Endodermal cell (in vitro differentiated cells): ENCODE results near the gene CNOT1. TPM values are rescaled to one million over a fixed set of nuclear protein-coding genes. Genes with fewer than 3 reads are reported as not detected.

ENCODE experiments used
- DNase-seq: peaks from one replicate; pipeline ENCODE4 v3.0.0-alpha.2; 2017
- H3K27ac ChIP-seq: 2 replicates; pipeline ENCODE4 v1.5.1; 2013; ENCODE audit warnings: mild to moderate bottlenecking, low read depth, low read length, moderate library complexity
- H3K27me3 ChIP-seq: 2 replicates; pipeline ENCODE4 v1.6.1; 2013; ENCODE audit warnings: mild to moderate bottlenecking, low read length, moderate library complexity; ENCODE audit not compliant: insufficient read depth, control insufficient read depth, poor library complexity, severe bottlenecking
- H3K36me3 ChIP-seq: 2 replicates; pipeline ENCODE4 v1.7.0; 2013; ENCODE audit warnings: mild to moderate bottlenecking, low read length, moderate library complexity; ENCODE audit not compliant: control insufficient read depth, insufficient read depth
- H3K4me1 ChIP-seq: one replicate; pipeline ENCODE4 v1.7.0; 2013; ENCODE audit warnings: low read length; ENCODE audit not compliant: control insufficient read depth, insufficient read depth
- H3K4me3 ChIP-seq: 2 replicates; pipeline ENCODE4 v1.5.1; 2013; ENCODE audit warnings: mild to moderate bottlenecking, low read length, moderate library complexity
- H3K9ac ChIP-seq: 2 replicates; pipeline ENCODE4 v1.6.1; 2013; ENCODE audit warnings: mild to moderate bottlenecking, low read length, moderate library complexity; ENCODE audit not compliant: poor library complexity, severe bottlenecking; ENCODE audit errors: extremely low read depth
- H3K9me3 ChIP-seq: 2 replicates; pipeline ENCODE4 v1.6.1; 2013; ENCODE audit warnings: mild to moderate bottlenecking, low read length, moderate library complexity; ENCODE audit not compliant: control insufficient read depth
- H3K27ac Mint-ChIP-seq: 2 replicates; pipeline ENCODE4 v1.8.0; 2020; ENCODE audit warnings: mixed read lengths
- H3K27me3 Mint-ChIP-seq: 2 replicates; pipeline ENCODE4 v1.8.0; 2021; ENCODE audit warnings: mild to moderate bottlenecking, mixed read lengths; ENCODE audit not compliant: insufficient read depth
- H3K36me3 Mint-ChIP-seq: 2 replicates; pipeline ENCODE4 v1.8.0; 2020; ENCODE audit warnings: low read depth, mixed read lengths
- H3K4me1 Mint-ChIP-seq: 2 replicates; pipeline ENCODE4 v1.8.0; 2020; ENCODE audit warnings: mixed read lengths
- H3K4me3 Mint-ChIP-seq: 2 replicates; pipeline ENCODE4 v1.8.0; 2020; ENCODE audit warnings: mild to moderate bottlenecking, moderate library complexity, mixed read lengths
- H3K9me3 Mint-ChIP-seq: 2 replicates; pipeline ENCODE4 v1.8.0; 2020; ENCODE audit warnings: mild to moderate bottlenecking, mixed read lengths
- WGBS, 2 experiments: methylation state at CpG; one replicate each; pipeline versions ENCODE4 v1.1.5 to v1.1.7; 2013; ENCODE audit warnings: missing lambda C conversion rate in 2 of 2, mixed read lengths in 1 of 2; ENCODE audit not compliant: insufficient coverage in 1 of 2, insufficient read length in 1 of 2; 5-methylcytosine and 5-hydroxymethylcytosine counted together
- total RNA-seq, 2 donors: library from RNA; stranded (reverse); fragmentation: NEBNext Ultra II Directional in 1 of 2; extraction: Animal tissue kit (Norgen Biotek cat#: 25700) in 1 of 2; gene quantifications; 2 replicates in 1 of 2; 3 replicates in 1 of 2; pipeline ENCODE4 v1.2.1, GENCODE V29; 2021
- TF ChIP-seq, protein P1 (sequence below): fragments of 200-600 bp; sonication (generic); conservative IDR thresholded peaks from 2 replicates; pipeline ENCODE4 v1.5.0; 2021; ENCODE audit warnings: antibody characterized with exemption, mild to moderate bottlenecking

CNOT1 gene
- total RNA-seq, 2 donors from 2014 or later, result 253 to 263 TPM

DNA sequence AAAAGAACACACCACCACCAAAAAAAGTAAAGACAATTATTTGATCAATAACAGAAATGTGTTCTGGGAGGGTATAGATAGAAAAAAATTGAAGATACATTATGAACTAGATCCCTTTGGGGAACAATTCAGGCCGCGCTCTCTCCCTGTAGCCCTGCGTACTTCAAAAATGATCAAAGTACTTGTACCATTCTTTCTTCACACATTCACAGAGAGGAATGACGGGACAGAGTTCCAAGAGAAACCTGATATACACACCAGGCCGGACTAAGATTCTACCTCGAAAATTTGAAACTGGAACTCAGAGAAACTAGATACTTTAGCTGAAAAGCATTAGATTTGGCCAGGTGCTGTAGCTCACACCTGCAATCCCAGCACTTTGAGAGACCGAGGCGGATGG is 50.0 kb downstream of the CNOT1 start:
- TF ChIP-seq, protein P1, sequence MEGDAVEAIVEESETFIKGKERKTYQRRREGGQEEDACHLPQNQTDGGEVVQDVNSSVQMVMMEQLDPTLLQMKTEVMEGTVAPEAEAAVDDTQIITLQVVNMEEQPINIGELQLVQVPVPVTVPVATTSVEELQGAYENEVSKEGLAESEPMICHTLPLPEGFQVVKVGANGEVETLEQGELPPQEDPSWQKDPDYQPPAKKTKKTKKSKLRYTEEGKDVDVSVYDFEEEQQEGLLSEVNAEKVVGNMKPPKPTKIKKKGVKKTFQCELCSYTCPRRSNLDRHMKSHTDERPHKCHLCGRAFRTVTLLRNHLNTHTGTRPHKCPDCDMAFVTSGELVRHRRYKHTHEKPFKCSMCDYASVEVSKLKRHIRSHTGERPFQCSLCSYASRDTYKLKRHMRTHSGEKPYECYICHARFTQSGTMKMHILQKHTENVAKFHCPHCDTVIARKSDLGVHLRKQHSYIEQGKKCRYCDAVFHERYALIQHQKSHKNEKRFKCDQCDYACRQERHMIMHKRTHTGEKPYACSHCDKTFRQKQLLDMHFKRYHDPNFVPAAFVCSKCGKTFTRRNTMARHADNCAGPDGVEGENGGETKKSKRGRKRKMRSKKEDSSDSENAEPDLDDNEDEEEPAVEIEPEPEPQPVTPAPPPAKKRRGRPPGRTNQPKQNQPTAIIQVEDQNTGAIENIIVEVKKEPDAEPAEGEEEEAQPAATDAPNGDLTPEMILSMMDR, result no peak
- Mint-ChIP-seq H3K4me3 (no peak overlapping the region), H3K4me1 (peaks cover 1% of the 10 kb centered on the region), H3K36me3 (peaks cover 88% of the 10 kb centered on the region), H3K27ac (no peak overlapping the region), H3K27me3 (no peaks in the 10 kb centered on the region), H3K9me3 (no peaks in the 10 kb centered on the region)
- Histone ChIP-seq H3K27ac (no peak overlapping the region), H3K9ac (no peak overlapping the region), H3K9me3 (no peaks in the 10 kb centered on the region), H3K27me3 (no peaks in the 10 kb centered on the region), H3K4me1 (no peaks in the 10 kb centered on the region), H3K36me3 (peaks cover 99% of the 10 kb centered on the region), H3K4me3 (no peak overlapping the region)
- WGBS, 2 experiments, result 83 to 92% methylated on average over 4 to 8 of the region's 8 CpGs
- DNase-seq, result no peak

DNA sequence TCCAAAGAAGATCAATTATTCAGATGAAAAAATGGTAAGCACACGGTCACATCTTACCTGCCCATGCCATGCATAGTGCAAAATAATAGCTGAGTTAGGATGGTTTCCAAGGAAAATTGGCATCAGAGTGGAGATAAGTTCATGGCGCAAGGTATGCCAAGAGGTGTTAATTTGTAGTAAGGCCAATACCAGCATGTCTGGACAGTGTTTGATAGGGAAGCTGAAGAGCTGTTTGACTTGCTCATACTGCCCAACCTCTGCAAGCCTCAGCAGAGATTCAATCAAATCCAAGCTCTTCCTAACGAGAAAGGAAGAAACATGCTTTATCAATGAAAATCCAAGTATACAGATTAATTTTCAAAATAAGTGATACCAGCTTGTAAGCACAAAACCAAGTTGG is 51.0 kb downstream of the CNOT1 start:
- DNase-seq, result no peak
- H3K4me1 ChIP-seq, result no peaks in the 10 kb centered on the region
- WGBS, 2 experiments, result 98 to 100% methylated on average over 2 to 3 of the region's 3 CpGs

DNA sequence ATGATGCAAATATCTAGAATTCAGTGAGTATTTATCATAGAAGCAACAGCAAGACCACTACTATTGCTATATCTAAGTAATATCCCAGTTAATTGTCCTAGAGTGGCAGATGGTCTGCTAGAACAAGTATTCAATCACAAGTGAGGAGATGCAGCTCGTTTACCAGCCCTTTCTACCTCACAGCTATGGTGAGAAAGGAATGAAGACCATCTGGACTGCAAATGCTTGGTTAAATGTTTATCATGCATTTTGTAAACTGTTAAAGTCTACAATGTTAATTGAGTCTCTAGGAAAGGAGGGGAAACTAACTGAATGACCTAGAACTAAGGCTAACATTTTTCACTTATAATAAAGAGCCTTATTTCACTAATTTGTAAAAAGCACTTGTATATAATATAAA is 52.5 kb downstream of the CNOT1 start:
- no peaks in the 10 kb centered on the region for H3K27me3 Mint-ChIP-seq
- no peak overlapping the region for H3K27ac ChIP-seq
- no peak overlapping the region for H3K4me3 ChIP-seq
- H3K36me3 Mint-ChIP-seq, result peaks cover 88% of the 10 kb centered on the region
- TF ChIP-seq, protein P1, result no peak
- no peaks in the 10 kb centered on the region for H3K9me3 Mint-ChIP-seq
- no peak overlapping the region for H3K4me3 Mint-ChIP-seq
- H3K4me1 Mint-ChIP-seq, result no peaks in the 10 kb centered on the region
- no peak overlapping the region for H3K9ac ChIP-seq
- no peak overlapping the region for H3K27ac Mint-ChIP-seq
- no peaks in the 10 kb centered on the region for H3K9me3 ChIP-seq
- H3K27me3 ChIP-seq, result no peaks in the 10 kb centered on the region
- H3K36me3 ChIP-seq, result peaks cover 94% of the 10 kb centered on the region
- 80 to 93% methylated on average over 1 of the region's 1 CpG for WGBS, 2 experiments
- H3K4me1 ChIP-seq, result no peaks in the 10 kb centered on the region
- no peak for DNase-seq

More for the DNA sequence above, 51.0 kb downstream of the CNOT1 start:
- no peak overlapping the region for H3K27ac Mint-ChIP-seq
- no peaks in the 10 kb centered on the region for H3K9me3 Mint-ChIP-seq
- no peak overlapping the region for H3K9ac ChIP-seq
- H3K9me3 ChIP-seq, result no peaks in the 10 kb centered on the region
- H3K4me3 ChIP-seq, result no peak overlapping the region
- no peaks in the 10 kb centered on the region for H3K27me3 ChIP-seq
- H3K27ac ChIP-seq, result no peak overlapping the region
- peaks cover 1% of the 10 kb centered on the region for H3K4me1 Mint-ChIP-seq
- peaks cover 90% of the 10 kb centered on the region for H3K36me3 Mint-ChIP-seq
- H3K4me3 Mint-ChIP-seq, result no peak overlapping the region
- peaks cover 99% of the 10 kb centered on the region for H3K36me3 ChIP-seq
- H3K27me3 Mint-ChIP-seq, result no peaks in the 10 kb centered on the region
- TF ChIP-seq, protein P1, result no peak
